Suppressor macrophage (primary cell): Measurements from ENCODE around the gene CYP2S1.

Experiments
- DNase-seq, 4 experiments: peaks; one replicate each; pipeline ENCODE4 v3.0.0-alpha.2; 2020 to 2022

Gene CYP2S1

GRCh38 chr19:41226053-41226873 lies 33.2 kb downstream of the CYP2S1 start:
- peak in 3 of 4 experiments; percentile 44 to 62 (median 51) for DNase-seq

GRCh38 chr19:41226874-41227390 lies 33.9 kb downstream of the CYP2S1 start:
- no peak for DNase-seq

GRCh38 chr19:41228486-41228885 lies 35.5 kb downstream of the CYP2S1 start:
- DNase-seq: no peak

GRCh38 chr19:41229338-41229737 lies 36.3 kb downstream of the CYP2S1 start:
- peak in 1 of 4 experiments; percentile 45 for DNase-seq

- no peak for DNase-seq
Observed at GRCh38 chr19:41230067-41230857, 37.2 kb downstream of the CYP2S1 start.

- no peak for DNase-seq
Observed at GRCh38 chr19:41232686-41233085, 39.7 kb downstream of the CYP2S1 start.

GRCh38 chr19:41233748-41234240 lies 40.8 kb downstream of the CYP2S1 start:
- DNase-seq: peak; percentile 92 to 98 (median 94)

GRCh38 chr19:41234512-41235168 lies 41.6 kb downstream of the CYP2S1 start:
- no peak for DNase-seq

GRCh38 chr19:41235480-41235879 lies 42.5 kb downstream of the CYP2S1 start:
- no peak for DNase-seq

- DNase-seq: no peak
Observed at GRCh38 chr19:41238244-41238643, 45.2 kb downstream of the CYP2S1 start.

- no peak for DNase-seq
Observed at GRCh38 chr19:41239363-41239762, 46.3 kb downstream of the CYP2S1 start.

- no peak for DNase-seq
Observed at GRCh38 chr19:41239961-41240574, 47.0 kb downstream of the CYP2S1 start.

- no peak for DNase-seq
Observed at GRCh38 chr19:41241859-41242258, 48.8 kb downstream of the CYP2S1 start.

- DNase-seq: no peak
Observed at GRCh38 chr19:41244117-41244516, 51.1 kb downstream of the CYP2S1 start.

- no peak for DNase-seq
Observed at GRCh38 chr19:41245843-41246242, 52.8 kb downstream of the CYP2S1 start.

- DNase-seq: peak in 2 of 4 experiments; percentile 13 to 15
Observed at GRCh38 chr19:41248895-41249294, 55.9 kb downstream of the CYP2S1 start.

- no peak for DNase-seq
Observed at GRCh38 chr19:41249707-41250423, 56.8 kb downstream of the CYP2S1 start.

GRCh38 chr19:41253660-41254059 lies 60.6 kb downstream of the CYP2S1 start:
- DNase-seq: no peak

GRCh38 chr19:41255171-41255570 lies 62.2 kb downstream of the CYP2S1 start:
- DNase-seq: no peak
